Measurements from ENCODE around the gene PCDHGA6.
A peak's percentile ranks its signal among the peaks of the same experiment; 100 is the strongest.
"Not testable (repeated sequence)": the region's sequence is repeated elsewhere in the genome, so short reads cannot be mapped to it uniquely, and the experiment has no call there.

Gene PCDHGA6

DNA sequence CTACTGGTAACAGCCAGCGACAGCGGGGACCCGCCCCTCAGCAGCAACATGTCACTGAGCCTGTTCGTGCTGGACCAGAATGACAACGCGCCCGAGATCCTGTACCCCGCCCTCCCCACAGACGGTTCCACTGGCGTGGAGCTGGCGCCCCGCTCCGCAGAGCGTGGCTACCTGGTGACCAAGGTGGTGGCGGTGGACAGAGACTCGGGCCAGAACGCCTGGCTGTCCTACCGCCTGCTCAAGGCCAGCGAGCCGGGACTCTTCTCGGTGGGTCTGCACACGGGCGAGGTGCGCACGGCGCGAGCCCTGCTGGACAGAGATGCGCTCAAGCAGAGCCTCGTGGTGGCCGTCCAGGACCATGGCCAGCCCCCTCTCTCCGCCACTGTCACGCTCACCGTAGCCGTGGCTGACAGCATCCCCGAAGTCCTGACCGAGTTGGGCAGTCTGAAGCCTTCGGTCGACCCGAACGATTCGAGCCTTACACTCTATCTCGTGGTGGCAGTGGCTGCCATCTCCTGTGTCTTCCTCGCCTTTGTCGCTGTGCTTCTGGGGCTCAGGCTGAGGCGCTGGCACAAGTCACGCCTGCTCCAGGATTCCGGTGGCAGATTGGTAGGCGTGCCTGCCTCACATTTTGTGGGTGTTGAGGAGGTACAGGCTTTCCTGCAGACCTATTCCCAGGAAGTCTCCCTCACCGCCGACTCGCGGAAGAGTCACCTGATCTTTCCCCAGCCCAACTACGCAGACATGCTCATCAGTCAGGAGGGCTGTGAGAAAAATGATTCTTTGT lies 20.9 kb downstream of the PCDHGA6 start:
- not testable (repeated sequence) for DNase-seq (ENCODE audit: low read depth)

DNA sequence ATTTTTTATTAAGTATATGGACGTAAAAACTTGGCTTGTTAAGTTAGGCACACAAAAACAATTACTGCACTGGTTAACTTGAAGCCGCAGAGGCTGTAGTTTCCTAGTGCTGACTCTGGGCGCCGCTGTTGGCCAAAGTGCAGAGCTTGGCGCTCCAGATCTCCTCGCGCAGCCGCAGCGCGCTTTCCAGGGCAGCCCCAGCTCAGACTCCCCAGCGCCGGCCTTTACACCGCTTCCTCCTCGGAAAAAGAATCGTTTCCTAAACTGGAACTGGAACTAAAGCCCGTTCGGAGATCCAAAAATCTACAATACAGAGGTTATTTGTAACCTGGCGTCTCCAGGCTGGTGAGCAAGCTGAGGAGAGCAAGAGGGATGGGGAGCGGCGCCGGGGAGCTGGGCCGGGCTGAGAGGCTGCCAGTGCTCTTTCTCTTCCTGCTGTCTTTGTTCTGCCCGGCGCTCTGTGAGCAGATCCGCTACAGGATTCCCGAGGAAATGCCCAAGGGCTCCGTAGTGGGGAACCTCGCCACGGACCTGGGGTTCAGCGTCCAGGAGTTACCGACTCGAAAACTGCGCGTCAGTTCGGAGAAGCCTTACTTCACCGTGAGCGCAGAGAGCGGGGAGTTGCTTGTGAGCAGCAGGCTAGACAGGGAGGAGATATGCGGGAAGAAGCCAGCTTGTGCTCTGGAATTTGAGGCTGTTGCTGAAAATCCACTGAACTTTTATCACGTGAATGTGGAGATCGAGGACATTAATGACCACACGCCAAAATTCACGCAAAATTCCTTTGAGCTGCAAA lies 24.3 kb downstream of the PCDHGA6 start, which contains the start of gene PCDHGB5:
TSS of gene PCDHGB5 (plus strand) at position 192 of the 796 bp plus-strand sequence. CDS start at position 373, 181 bp downstream.
- DNase-seq (ENCODE audit: low read depth) = not testable (repeated sequence)

DNA sequence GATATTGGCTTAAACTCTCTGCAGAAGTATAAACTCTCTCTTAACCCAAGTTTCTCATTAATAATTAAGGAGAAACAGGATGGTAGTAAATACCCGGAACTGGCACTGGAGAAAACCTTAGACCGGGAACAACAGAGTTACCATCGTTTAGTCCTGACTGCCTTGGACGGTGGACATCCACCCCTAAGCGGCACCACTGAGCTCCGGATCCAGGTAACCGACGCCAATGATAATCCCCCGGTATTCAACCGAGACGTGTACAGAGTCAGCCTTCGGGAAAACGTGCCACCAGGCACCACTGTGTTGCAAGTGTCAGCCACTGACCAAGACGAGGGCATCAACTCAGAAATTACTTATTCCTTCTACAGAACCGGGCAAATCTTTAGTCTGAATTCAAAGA lies 24.9 kb downstream of the PCDHGA6 start:
- DNase-seq (ENCODE audit: low read depth) = no peak

DNA sequence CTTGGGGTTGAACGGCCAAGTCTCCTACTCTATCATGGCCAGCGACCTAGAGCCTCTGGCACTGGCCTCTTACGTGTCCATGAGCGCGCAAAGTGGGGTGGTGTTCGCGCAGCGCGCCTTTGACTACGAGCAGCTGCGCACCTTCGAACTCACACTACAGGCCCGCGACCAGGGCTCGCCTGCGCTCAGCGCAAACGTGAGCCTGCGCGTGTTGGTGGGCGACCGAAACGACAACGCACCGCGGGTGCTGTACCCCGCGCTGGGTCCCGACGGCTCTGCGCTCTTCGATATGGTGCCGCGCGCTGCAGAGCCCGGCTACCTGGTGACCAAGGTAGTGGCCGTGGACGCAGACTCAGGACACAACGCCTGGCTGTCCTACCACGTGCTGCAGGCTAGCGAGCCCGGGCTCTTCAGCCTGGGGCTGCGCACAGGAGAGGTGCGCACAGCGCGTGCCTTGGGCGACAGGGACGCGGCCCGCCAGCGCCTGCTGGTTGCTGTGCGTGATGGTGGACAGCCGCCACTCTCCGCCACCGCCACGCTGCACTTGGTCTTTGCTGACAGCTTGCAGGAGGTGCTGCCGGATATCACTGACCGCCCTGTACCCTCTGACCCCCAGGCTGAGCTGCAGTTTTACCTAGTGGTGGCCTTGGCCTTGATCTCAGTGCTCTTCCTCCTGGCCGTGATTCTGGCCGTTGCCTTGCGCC lies 26.0 kb downstream of the PCDHGA6 start:
- DNase-seq (ENCODE audit: low read depth) = no peak

DNA sequence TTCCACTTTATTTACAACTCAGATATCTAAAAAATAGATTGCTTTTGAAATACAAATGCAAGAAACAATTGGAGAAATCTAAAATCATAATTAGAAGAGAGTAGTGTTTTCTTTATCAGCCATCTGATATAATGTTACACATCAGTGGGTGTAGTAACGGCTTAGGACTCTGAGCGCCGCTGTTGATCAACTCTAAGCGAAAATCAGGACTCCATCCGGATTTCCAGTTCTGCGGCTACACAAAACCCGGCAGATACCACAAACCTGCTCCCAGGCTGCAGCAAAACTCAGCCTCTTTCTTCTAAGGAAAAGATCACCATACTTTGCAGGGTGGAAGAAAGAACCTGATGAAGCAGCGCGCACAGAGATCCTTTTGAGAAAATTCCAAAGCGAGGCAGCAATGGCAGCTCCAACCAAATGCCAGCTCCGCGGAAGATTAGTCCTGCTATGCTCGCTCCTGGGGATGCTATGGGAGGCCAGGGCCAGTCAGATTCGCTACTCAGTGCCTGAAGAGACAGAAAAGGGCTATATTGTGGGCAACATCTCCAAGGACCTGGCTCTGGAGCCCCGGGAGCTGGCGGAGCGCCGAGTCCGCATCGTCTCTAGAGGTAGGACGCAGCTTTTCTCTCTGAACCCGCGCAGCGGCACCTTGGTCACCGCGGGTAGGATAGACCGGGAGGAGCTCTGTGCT lies 29.0 kb downstream of the PCDHGA6 start, which contains the start of gene PCDHGA9:
TSS of gene PCDHGA9 (plus strand) at position 226 of the 691 bp plus-strand sequence. CDS start at position 401, 175 bp downstream.
- DNase-seq (ENCODE audit: low read depth) = no peak

GRCh38 chr5:141403387-141403786 lies 29.7 kb downstream of the PCDHGA6 start:
- DNase-seq (ENCODE audit: low read depth) = no peak

- not testable (repeated sequence) for DNase-seq (ENCODE audit: low read depth)
These were observed 34.3 kb downstream of the PCDHGA6 start, which contains the start of gene PCDHGB6 for GRCh38 chr5:141407790-141408505. Gene PCDHGB6, plus strand, starts transcription at chr5:141408021. Its CDS starts 182 bp downstream, at chr5:141408203.

- DNase-seq (ENCODE audit: low read depth) = no peak
These were observed 36.1 kb downstream of the PCDHGA6 start for GRCh38 chr5:141409598-141410306.

DNA sequence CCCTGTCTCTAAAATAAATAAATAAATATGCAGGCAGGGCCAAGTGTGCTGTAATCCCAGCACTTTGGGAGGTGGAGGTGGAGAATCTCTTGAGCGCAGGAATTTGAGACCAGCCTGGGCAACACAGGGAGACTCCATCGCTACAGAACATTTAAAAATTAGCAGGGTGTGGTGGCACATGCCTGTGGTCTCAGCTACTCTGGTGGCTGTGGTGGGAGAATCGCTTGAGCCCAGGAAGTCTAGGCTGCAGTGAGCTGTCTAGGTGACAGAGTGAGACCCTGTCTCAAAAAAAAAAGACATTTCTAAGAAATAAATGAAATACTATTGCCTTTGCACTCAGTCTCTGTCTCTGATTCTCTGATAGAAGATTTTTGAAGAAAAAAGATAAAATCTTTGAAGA lies 37.9 kb downstream of the PCDHGA6 start:
- DNase-seq (ENCODE audit: low read depth) = no peak

- peak; percentile 21 for DNase-seq (ENCODE audit: low read depth)
These were observed 39.3 kb downstream of the PCDHGA6 start, which contains the start of gene PCDHGA10 for GRCh38 chr5:141412854-141413539. Gene PCDHGA10, plus strand, starts transcription at chr5:141412987. Its CDS starts 189 bp downstream, at chr5:141413176.

DNA sequence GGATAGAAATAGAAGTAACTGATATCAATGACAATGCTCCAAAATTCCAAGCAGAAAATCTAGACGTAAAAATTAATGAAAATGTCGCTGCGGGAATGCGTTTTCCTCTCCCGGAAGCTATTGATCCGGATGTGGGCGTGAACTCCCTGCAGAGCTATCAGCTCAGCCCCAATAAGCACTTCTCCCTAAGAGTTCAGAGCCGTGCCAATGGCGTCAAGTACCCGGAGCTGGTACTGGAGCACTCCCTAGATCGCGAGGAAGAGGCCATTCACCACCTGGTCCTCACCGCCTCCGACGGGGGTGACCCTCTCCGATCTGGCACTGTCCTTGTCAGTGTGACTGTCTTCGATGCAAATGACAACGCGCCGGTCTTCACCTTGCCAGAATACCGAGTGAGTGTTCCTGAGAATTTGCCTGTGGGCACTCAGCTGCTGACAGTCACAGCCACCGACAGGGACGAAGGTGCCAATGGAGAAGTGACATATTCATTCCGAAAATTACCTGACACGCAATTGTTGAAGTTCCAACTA lies 39.9 kb downstream of the PCDHGA6 start:
- DNase-seq (ENCODE audit: low read depth) = no peak

GRCh38 chr5:141414548-141415274 lies 41.0 kb downstream of the PCDHGA6 start:
- DNase-seq (ENCODE audit: low read depth) = not testable (repeated sequence)

DNA sequence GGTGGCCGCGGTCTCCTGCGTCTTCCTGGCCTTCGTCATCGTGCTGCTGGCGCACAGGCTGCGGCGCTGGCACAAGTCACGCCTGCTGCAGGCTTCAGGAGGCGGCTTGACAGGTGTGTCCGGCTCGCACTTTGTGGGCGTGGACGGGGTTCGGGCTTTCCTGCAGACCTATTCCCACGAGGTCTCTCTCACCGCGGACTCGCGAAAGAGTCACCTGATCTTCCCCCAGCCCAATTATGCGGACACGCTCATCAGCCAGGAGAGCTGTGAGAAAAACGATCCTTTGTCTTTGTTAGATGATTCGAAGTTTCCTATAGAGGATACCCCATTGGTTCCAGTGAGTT lies 41.6 kb downstream of the PCDHGA6 start:
- DNase-seq (ENCODE audit: low read depth) = not testable (repeated sequence)

DNA sequence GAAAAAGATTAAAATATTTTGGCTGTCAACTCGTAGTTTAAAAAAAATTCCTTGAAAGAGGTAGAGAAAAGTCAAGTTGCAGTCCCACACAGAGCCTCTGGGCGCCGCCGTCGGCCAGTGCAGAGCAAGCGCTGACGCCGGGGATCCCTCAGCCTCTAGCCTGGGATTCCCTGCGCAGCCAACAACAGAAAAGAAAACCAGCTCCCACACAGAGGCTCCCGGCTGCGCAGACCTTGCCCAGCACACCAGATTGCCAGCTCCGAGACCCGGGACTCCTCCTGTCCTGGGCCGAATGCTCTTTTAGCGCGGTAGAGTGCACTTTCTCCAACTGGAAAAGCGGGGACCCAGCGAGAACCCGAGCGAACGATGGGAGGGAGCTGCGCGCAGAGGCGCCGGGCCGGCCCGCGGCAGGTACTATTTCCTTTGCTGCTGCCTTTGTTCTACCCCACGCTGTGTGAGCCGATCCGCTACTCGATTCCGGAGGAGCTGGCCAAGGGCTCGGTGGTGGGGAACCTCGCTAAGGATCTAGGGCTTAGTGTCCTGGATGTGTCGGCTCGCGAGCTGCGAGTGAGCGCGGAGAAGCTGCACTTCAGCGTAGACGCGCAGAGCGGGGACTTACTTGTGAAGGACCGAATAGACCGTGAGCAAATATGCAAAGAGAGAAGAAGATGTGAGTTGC lies 43.9 kb downstream of the PCDHGA6 start, which contains the start of gene PCDHGB7:
TSS of gene PCDHGB7 (plus strand) at position 184 of the 679 bp plus-strand sequence. CDS start at position 367, 183 bp downstream.
- not testable (repeated sequence) for DNase-seq (ENCODE audit: low read depth)

DNA sequence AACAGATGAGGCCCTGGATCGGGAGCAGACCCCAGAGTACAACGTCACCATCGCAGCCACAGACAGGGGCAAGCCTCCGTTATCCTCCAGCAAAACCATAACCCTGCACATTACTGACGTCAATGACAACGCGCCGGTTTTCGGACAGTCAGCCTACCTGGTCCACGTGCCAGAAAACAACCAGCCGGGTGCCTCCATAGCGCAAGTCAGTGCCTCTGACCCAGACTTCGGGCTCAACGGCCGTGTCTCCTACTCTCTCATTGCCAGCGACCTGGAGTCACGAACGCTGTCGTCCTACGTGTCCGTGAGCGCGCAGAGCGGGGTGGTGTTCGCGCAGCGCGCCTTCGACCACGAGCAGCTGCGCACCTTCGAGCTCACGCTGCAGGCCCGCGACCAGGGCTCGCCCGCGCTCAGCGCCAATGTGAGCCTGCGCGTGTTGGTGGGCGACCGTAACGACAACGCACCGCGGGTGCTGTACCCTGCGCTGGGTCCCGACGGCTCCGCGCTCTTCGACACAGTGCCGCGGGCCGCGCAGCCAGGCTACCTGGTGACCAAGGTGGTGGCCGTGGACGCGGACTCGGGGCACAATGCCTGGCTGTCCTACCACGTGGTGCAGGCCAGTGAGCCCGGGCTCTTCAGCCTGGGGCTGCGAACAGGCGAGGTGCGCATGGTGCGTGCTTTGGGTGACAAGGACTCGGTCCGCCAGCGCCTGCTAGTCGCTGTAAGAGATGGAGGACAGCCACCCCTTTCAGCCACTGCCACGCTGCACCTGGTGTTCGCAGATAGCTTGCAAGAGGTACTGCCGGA lies 45.6 kb downstream of the PCDHGA6 start:
- no peak for DNase-seq (ENCODE audit: low read depth)

DNA sequence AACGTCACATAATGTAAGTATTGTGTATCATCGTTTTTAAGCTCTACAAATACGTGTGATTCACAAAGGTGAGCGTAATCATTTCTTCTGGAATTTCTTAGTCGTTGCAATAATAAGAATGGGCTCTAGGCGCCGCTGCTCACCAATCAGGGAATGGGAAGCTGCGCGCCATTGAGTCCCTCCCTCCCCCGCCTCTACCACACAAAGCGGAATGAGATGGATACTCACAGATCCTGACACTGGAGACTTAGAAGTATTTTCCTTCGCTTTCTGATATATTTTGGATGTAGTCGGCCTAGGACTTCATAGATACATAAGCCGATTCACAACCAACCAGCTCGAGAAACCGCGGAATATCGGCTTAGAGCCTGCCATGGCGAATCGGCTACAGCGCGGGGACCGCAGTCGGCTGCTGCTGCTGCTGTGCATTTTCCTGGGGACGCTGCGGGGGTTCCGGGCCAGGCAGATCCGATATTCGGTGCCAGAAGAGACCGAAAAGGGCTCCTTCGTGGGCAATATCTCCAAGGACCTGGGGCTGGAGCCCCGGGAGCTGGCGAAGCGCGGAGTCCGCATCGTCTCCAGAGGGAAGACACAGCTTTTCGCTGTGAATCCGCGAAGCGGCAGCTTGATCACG lies 47.3 kb downstream of the PCDHGA6 start, which contains the start of gene PCDHGA11:
TSS of gene PCDHGA11 (plus strand) at position 197 of the 634 bp plus-strand sequence. CDS start at position 374, 177 bp downstream.
- no peak for DNase-seq (ENCODE audit: low read depth)
